HG03460 (cell line): ENCODE data around the gene HSD11B1.

Experiments
- ATAC-seq: cut with Tn5 transposase; IDR thresholded peaks from one replicate; pipeline ENCODE4 v1.9.1; 2021; ENCODE audit not compliant: unreplicated experiment

Gene HSD11B1

DNA sequence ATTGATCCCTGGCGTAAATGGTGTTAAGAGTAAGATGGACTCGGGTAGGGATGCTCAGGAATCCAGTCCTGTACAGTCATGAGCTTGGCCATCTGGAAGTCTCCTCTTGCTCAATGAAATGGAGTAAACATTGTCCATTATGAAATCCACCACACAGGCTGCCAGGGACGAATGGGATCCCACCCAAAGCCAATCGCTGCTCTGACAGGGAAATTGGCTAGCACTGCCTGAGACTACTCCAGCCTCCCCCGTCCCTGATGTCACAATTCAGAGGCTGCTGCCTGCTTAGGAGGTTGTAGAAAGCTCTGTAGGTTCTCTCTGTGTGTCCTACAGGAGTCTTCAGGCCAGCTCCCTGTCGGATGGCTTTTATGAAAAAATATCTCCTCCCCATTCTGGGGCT, at the start of gene HSD11B1:
HSD11B1 (plus strand) TSS at position 263 of the 400 bp plus-strand sequence; CDS start at position 360, 97 bp downstream.
- ATAC-seq = no peak

DNA sequence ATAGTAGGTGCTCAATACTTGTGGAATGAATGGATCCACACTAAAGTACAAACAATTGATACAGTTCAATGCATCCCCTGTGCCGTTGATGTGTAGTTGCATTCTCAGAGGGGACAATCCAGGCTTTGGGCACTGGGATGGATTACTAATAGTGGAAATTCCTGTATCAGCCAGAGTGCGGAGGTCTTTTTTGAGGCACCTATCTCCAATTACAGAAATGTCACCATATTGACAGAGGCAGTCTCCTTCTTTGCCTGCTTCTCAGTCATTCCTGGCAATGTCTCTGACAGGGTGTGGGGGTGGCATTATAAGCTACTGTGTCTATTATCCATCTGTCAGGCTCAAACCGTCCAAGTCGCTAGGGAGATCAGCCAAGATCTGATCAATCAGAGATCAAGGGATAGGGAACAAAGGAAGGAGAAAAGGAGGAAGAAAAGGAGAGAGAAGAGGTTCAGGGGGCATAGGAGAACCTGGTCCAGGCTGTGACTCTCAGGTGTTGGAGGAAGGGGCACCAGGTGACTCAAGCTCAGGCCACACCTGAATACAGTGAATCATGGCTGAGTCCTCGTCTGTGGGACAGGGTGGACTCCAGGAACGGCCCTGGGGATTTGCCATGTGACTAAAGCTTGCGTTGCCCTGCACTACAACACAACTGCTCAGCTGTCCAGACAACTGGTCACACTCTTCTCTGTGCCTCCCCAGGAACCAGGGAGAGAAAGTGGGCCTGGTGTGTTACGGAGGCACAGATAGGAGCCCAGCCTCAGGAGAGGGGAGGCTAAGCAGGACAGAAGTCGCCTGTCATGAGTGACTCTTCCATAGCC, 49.0 kb upstream of the HSD11B1 start:
- no peak for ATAC-seq

DNA sequence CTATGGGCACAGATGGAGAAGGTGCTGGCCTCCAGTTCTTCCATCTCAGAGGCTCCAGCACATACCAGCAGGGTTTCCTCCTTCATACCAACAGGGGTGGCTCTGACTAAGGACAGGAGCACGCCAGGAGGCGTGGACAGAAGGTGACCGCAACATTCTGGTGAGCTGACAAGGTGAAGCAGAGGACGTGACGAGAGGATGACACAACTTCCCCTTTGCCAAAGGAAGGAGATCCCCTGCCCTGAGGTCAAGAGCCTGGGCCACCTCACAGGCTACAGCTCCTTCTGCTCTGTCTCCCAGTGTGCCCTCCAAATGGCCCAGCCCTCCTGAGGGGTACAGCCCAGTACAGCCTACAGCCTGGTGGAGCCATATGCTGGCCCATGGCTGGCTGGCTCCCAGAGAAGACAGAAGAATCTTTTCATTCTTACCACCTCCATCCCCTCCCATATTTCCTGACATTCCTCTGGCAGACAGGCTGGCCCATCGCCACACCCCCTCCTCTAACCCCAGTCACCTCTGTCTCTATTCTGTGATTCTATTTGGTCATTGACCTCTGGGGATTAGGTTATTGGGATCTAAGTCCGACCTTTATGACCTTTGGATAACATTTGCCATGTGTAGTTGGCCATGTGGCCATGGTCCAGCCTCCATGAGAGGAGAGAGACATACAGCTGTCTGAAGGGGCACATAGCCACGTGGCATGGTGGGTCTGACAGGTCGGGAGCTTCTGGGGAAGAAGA, 47.3 kb upstream of the HSD11B1 start:
- ATAC-seq = no peak

DNA sequence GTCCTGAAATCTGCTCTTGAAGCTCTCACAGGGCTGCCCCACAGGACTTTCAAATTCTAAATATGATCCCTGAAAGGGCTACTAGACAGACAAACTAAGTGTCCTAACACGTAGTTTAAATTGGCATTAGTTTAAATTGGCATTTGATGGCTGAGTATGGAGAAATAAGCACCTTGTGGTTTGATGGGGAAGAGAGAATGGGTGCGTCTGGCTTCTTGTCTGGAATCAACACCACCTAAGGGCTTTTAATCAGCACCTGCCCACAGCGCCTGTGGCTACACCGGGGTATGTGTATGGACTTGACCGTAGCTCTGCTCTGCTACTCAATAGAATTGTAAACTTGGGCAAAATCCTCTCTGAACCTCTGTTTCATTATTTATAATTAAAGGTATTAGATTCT, 46.7 kb upstream of the HSD11B1 start:
- ATAC-seq = no peak

DNA sequence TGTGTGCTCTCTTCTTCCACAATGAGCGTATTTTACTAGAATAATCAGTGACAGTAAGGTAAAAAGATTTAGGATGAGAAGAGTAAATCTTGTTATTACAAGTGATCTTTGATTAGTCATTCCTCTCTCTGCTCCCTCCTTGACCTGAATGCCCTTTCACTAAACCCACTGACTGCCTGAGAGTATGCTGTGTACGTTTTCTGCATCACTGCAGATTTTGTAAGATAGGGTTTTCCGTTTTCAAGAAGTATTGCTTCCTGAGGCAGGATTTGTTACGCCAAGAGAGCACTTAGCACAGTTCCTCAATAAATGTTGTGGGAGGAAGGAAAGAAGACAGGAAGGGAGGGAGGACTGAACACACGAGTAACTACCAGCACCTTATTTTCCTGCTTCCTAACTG, 44.7 kb upstream of the HSD11B1 start:
- ATAC-seq = peak; percentile 72

DNA sequence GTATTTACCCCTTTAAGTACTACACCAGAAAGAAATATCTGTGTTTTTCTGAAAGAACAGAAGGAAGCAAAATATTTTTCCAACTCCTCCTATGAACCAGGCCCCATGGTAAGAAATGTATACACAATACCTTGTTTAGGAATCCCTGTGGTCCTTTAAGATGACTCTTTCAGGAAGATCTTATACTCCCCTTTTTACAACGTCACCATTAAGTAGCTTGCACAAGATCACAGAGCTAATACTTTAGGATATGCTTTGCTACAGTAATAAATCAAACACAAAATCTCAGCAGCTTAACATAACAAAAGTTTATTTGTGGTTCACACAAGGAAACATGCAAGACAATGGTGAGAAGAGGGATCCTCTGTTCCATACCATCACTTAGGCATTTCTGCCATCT, 43.6 kb upstream of the HSD11B1 start:
- no peak for ATAC-seq

DNA sequence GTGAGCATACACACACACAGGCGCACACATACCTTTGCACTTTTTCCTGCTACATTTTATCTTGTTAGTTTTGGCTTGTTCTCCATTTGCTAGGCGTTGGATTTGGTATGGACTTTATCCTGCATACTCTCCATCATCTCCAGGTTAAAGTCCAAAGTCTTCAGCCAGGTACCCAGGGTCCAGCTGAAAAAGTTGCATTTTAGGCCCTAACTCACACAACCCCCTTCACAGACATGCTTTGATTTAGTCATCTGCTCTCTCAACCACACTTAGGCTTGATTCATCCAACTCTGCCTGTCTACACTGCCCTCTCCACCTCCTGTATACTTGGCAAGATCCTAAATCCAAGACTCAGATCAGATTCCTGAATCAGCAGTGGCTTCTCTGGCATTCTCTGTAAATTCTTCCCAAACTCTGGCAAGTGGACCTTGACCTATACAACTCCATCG, 41.7 kb upstream of the HSD11B1 start:
- ATAC-seq = no peak

DNA sequence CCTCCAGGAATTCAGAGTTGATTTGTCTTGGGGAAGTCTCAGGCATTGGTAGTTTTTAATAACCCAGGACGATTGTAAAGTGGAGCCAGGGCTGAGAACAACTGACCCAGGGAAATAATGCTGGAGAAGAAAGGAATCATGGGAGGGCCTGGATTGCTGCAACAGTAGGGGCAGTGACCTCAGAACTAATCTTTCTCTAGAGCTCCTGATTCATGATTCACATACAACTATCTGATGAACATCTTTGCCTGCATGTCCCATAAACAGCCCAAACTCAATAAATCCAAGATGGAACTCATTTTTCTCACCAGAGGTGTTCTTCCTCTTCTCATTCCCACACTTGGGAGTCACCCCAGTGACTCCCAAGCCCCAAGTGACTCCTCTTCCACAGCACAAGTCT, 37.5 kb upstream of the HSD11B1 start:
- no peak for ATAC-seq

DNA sequence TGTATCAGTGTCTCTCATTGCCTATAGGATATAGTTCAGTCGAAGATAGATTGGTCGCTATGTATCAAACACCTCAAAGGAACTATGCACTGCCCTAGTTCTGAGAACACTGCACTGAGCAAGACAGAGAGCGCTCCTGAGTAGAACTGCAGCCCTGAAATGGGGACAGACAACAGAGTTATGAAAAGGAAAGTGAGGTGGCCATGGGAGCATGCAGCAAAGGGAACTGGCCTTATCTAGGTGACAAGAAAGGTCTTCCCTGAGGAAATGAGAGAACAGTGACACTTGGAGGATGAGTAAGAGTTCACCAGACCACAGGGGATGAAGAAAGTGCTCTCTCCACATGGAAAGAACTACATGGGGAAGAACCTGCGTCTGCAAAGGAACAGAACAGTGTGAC, 36.9 kb upstream of the HSD11B1 start:
- no peak for ATAC-seq

DNA sequence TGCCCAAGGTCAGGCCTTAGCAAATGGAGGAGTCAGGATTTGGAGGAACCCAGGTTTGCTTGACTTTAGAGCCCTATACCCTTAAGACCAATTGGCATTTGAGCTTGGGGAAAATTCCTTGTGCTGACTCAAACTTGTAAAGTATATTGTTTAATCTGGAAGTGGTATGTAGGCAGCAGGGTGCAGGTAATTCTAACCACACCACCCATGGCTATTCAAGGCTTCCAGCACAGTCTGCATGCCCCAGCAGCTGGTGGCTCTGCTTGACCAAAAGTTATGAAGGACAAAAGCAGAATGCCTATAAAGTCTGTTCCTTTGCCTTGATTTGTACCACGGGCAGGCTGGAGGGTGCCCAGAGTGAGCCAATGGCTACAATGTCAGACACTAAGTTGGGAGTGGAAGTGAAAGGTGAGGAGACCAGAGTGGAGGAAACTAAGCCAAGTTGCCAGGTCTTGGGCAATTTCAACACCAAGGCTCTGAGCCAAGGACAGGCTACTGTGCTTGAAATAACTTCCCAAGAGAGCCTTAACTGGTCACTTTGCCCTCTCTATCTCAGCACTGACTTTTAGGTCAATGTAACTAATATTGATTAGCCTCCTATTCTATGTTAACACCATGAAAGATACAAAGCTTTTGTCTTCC, 34.1 kb upstream of the HSD11B1 start:
- no peak for ATAC-seq

DNA sequence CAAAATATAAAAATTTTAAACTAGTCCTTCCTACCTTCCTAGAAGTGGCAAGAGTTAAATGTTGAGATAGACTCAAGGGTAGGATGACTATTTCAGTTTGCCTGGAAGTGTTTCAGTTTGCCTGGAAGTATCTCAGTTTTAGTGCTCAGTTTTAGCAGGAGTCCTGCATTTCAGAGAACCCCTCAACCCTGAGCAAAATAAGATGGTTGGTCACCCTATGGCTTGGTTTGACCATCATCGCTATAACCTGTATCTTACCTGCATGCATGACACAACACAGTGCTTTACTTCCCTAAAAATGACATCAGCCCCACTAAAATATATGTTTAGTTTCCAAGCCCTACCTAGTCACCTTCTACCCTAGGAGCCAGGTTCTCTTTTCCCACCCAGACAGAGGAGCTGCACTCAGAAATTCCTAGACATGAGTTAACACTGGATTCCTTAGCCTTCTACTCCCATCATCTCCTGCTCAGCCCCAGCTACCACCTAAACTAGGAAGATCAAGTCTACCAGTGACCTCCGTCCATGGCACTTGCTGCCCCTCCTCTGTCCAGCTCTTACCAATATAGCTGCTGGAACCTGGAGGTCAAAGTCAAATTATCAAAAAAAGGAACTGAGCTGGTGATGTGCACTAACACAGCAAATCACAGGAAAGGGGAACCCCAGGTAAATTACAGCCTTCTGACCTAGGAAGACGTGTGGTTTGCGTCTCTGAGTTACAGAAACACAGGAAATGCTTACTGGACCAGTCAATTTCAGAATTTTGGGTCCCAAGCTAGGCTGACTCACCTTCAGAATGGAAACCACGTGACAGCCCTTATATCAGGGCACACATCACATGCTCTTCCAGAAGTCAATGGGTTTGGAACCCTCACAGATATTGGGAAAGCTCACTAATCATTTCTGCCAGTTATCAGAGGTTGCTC, 31.7 kb upstream of the HSD11B1 start:
- ATAC-seq = peak; percentile 90

DNA sequence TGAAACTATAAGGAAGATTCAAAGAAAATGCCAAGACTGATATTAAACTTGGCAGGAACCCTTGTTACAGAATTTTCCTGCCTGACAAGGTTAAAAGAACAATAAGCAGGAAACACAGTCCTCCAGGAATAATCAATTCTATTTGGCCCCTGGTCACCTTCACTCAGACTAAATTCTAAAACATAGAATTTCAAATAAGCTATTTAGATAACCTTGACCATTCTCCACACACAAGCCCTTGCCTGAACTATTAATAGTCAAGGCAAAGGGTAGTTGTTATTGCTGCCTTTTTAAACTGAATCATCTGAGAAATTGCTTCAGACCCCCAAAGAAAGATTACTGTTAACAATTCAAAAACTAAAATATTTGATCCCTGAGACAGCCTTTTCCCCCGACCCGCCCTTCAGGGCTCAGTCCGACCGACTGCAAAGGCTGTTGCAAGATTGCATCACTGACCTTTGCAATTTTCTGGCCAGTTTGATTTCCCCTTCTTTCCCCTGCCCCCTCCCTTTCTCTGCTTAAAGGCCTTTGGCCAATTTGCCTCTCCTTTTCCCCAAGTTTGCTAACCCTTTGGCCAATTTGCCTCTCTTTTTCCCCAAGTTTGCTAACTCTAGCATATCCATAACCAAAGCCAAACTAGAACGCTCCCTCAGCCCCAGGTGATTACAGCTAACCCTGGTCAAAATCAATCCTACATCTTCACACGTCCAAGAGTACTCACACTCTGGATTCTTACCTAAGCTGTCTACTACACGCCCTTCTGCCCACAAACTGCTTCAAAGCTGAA, 30.8 kb upstream of the HSD11B1 start:
- ATAC-seq = no peak

DNA sequence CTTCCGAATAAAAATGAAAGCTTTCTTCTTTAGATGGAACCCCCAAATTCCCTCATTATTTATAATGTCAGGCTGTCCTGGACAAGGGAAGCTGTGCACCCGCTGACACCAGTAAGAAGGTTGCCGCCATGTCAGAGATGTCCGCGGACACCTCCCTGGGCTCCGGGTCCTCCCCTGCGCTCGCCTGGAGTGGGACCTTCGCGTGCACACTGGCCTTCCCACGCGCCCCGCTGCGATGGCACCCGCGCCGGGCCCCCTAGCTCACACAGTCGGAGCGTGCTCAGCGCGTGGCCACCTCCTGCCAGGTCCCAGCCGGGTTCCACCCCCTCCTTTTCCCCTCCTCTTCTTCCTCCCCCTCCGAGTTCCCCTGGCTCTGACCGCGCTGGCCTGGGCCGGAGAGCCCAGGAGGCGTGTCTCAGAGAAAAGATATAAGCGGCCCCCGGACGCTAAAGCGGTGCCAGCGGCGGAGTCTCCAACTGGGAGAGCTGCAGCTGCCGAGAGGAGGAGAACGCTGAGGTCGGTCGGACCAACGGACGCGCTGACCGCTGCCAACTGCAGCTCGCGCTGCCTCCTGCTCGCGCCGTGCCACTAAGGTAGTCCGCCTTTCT, 29.6 kb upstream of the HSD11B1 start, which contains the start of gene G0S2:
G0S2 (plus strand) TSS at position 456 of the 608 bp plus-strand sequence. CDS start 273 bp downstream, outside the sequence.
- no peak for ATAC-seq

DNA sequence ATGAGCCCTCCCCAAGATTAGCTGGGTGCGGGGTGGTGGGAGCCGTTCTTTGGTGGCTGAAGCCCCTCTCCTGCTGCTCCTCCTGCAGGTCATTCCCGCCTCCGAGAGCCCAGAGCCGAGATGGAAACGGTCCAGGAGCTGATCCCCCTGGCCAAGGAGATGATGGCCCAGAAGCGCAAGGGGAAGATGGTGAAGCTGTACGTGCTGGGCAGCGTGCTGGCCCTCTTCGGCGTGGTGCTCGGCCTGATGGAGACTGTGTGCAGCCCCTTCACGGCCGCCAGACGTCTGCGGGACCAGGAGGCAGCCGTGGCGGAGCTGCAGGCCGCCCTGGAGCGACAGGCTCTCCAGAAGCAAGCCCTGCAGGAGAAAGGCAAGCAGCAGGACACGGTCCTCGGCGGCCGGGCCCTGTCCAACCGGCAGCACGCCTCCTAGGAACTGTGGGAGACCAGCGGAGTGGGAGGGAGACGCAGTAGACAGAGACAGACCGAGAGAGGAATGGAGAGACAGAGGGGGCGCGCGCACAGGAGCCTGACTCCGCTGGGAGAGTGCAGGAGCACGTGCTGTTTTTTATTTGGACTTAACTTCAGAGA, 29.0 kb upstream of the HSD11B1 start:
- ATAC-seq = no peak

DNA sequence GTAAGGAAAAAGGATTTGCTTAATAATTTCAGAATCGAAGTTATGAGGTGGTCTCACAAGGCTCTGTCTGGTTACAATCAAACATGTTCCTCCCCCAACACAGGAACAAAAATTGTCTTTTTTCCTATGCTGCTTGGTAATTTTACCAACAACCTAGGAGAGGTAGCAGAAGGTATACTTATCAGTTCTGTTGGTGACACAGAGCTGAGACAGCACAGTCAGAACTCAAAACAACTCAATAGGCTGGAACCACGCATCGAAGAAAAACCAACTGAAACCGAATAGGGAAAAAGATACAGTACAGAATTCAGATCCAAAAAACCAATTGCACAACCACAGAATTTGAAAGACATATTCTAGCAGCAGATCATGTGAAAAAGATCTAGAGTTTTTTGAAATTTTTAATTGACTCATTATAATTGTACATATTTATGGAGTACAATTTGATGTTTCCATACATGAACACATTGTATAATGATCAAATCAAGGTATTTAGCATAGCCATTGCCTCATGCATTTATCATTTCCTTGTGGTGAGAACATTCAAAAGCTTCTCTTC, 25.6 kb upstream of the HSD11B1 start:
- no peak for ATAC-seq

DNA sequence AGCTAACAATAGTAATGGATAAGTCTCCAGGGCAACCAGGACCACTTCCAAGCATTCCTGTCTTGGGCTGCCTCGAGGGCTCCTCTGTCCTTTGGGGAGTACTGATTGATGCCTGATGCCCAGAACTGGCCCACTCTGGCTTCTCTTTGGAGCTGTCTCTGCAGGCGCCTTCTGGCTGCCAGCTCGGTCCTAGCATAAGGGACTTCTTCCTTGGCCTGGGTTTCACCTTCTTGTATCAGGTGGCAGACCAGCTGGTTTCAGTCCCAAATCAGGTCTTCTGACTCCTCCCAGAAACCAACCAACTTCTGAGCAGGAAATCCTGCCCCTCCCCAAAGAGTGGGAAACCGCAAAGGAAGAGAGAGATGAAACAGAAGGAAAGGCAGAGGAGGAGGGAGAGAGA, 18.8 kb upstream of the HSD11B1 start:
- ATAC-seq = no peak

DNA sequence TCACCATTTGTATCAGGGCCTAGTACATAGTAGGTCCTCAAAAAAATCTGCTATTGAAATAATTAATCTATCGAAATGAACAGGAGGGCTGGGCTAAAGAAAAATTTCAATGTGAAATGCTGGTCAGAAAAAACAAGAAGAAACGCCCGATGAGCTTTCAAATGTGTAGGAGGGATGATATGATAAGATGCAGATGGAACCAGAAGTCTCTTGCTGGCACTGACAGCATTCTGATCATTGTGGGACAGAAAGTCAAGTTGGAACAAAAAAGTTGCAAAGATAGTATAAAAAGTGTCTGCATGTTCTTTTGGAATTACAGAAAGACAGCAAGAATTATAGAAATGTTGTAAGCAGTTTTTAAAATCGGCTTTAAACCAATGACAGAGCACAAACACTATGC, 18.3 kb upstream of the HSD11B1 start:
- no peak for ATAC-seq

DNA sequence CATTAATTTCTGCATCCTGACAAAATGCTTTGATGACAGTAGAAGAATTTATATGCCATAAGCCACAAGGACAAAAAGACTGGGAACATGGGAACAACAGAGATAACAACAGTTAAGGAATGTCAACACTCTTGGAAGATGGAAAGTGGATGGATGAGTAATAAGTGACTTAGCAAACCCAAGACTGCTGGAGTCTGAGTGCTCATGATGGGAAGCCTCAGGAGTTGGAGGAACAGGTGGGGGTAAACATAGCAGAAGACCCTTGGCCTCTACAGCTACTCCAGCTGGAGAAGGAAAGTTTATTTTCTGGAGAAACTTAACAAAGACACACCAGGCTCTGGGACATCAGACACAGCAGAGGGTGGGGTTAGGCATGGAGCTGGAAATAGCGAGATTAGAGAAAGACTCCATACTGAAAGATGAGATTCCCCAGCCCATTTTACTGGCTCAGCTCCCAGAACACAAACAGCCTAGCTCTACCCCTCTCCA, 15.9 kb upstream of the HSD11B1 start:
- no peak for ATAC-seq

DNA sequence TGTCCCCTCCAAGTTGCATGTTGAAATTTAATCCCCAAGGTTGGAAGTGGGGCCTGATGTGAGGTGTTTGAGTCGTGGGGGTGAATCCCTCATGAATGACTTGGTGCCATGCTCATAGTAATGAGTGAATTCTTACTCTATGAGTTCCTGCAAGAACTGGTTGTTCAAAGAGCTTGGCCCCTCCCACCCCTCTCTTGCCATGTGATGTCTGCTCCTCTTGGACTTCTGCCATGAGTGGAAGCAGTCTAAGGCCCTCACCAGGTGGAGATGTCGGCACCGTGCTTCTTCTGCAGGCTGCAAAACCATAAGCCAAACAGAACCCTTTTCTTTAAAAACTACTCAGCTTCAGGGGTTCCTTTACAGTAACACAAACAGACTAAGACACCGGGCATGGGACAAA, 15.2 kb upstream of the HSD11B1 start:
- no peak for ATAC-seq
